Measurements from ENCODE around the gene PHTF2.
A peak's percentile ranks its signal among the peaks of the same experiment; 100 is the strongest.

Gene PHTF2

DNA sequence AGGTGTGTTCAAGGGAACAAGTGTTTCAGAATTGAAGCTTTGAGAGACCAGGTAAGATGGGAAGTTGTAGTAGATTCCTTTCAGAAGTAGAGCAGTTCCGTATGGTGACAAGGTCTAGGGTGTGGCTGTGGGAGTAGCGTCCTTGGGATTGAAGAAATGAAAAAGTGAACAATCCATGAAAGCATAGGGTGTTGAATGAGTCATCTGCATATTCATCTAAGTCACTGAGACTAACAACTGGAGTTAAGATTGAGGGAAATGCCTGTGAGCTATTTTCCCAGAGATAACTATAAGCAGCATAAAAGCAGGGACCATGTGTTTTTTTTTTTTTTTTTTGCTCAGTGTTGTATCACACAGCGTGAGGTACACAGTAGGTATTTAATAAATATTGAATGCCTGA, 134.8 kb downstream of the PHTF2 start:
- DNase-seq (ENCODE audit: low spot score), result peak; percentile 14

DNA sequence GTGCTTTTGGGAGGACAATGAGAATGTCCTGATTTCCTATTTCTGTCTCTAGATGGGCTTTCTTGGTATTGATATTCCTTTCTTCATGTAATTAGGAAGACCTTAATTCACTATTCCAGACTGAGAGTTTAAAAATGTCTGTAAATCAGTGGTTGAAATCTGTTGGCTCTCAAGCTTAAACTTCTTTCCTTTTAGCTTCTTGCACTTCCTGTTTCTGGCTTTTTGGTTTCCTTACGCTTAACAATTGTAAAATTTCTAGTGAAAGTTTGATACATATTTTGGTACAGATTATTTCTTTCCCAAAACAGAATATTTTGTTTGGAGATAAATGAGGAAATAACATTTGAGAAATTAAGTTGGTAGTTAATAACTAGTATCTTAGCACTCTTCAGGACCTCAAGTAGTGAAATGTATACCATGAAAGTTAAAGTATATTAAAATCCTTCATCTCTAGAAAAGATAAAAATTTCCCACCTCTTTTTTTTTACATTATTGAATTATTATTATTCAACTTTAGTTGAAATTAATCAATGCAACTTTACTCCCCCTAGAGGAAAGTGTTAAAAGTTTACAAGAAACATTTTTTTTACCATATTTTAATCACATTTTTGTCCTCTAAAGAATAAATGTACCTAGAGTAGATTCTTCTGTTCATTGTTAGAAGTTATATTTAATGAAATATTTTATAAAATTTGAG, 137.2 kb downstream of the PHTF2 start:
- no peak for DNase-seq (ENCODE audit: low spot score)

DNA sequence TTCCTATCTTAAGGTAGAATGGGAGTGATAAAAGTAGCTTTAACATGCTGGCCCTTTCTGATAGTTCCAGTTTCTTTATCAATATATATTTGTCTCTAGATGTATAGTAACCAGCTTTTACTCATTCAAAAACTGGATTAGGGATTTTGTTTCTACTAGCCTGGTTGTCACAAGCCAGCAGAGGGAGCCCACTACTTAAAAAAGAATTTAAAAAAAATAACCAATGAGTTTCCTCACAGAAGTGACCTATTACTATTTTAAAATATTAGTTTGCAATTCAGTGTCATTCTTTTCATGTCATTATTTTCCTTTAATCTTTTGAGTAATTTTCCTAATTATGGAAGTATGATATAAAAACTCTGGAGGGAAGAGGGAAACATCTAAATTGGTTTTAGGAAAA, 142.1 kb downstream of the PHTF2 start:
- DNase-seq (ENCODE audit: low spot score), result peak; percentile 46

DNA sequence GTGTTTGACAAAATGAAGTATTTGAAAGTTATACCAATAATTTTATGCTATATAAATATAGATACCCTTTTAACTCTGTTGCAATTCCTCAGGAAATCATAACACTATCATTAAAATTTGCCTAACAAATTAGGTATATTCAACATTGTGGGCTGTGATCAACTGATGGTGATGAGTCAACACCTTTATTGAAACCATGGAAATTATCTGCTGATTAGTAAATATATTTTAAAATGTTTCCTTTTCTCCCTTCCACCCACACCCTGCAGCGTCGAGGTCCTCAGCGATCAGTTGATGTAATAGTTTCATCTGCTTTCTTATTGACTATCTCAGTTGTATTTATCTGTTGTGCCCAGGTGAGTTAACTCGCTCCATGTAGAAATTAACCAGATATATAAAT, 143.9 kb downstream of the PHTF2 start:
- DNase-seq (ENCODE audit: low spot score), result no peak

DNA sequence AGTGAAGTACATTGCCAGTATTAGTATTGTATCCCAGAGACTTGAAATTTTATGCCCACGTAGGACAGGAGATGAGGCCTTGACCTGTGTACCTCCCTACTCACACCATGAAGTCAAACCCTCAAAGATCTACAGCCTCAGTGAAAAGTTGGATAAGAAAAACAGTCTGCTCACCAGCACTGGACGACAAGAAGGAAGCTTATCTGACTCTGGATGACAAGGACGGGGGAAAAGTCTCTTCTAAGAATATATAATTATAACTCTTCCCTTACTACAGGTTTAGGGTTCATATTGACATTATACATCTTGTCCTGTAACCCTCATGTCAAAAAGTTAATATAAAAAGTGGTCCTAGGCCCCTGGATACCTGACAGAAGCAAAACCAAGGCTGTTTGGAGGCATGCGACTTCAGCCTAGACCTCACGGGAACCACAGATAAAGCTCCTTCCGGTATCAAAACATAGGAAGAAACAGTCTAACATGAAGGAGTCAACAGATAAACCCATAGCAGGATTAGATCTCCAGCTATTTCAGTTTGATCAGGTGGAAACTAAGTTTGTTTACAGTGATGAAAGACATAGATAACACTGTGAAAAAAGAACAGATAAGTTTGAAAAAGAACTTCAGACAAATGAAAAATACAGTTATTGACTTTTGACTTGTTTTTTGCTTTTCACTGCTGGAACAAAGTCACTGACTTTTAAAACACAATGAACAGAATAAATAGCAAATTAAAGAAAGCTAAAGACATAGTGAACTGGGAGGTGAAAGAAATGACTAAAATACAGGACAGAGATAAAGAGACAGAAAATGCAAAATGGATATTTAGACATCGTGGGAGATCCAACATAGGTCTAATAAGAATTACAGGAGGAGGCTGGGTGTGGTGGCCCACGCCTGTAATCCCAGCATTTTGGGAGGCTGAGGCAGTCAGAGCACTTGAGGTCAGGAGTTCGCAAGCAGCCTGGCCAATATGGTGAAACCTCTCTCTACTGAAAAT, 145.9 kb downstream of the PHTF2 start:
- DNase-seq (ENCODE audit: low spot score), result no peak

DNA sequence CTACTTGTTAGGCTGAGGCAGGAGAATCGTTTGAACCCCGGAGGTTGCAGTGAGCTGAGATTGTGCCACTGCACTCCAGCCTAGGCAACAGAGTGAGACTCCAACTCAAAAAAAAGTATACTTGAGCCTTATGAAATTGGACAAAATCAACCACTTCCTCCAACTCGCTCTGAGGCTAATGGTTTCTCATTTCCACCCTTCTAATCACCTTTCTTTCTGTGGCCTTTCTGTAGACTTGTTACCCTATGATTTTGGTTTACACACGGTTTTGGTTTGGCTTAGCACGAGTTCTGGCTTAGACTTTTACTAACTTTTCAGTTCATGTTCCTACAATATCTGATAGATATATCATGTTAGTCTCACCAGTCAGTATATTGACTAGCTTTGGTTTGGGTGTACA, 152.0 kb downstream of the PHTF2 start:
- no peak for DNase-seq (ENCODE audit: low spot score)

DNA sequence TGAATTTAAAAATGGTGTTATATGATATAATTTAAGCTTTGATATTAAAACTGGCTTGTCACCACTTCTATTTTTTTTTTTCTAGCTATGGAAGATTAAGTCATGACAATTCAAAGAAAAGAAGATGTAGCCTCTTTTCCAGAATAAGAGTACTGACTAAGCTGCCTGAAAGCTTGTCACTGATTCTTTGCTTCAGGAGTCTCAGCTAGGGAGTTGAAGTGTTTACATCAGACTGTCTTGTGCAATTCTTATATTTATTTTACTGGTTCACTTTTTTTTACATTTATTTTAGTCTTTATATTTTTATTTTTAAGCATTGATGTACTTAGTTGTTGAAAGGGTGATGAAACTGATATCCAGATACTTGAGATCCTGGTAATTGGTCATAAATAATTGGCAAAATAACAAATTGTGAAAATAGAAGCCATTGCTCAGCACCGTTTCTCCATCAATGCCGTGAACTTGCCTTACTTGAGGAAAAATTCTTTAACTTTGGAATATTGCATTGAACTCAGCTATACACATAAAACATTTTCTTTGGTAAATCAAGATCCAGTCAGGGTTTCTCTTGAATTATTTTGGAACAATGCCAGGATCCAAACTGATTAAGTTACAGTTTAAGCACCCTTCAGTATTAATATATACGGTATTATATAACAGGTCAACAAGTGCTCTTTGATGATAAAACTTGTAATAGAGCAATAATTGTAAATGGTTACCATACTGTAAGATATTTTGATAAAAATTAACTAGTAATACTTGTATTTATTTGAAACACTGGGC, 156.4 kb downstream of the PHTF2 start:
- DNase-seq (ENCODE audit: low spot score), result no peak

DNA sequence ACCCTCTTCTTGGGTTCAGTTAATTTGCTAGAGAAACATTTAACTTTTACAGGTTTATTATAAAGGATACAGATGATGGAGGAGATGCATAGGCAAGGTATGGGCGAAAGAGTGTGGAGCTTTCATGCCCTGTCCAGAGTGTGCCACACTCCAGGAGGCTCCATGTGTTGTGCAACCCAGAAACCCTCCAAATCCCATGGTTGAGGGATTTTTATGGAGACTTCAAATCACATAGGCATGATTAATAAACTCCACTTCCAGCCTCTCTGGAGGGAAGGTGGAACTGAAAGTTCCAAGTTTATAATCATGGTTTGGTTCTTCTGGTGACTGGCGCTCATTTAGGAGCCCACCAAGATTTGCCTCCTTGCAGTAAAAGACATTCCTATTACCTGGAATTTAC, 159.9 kb downstream of the PHTF2 start:
- no peak for DNase-seq (ENCODE audit: low spot score)

DNA sequence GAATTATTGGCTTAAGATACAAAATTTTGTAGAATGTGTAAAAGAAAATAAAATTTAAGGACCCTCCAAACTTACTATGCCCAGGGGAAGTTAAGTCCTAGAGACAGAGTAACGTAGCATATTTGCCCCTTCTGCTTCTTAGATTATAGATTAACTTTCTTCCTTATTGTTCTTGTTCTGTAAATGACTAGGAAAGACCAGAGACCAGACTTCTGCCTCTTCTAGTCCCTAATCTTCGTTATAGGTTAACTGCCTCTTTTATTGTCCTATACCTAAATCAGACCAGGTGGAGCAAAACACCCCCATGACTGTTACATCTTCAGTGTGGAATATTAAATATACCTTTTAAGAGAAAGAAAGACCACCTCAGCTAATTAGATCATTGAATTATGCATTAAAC, 160.5 kb downstream of the PHTF2 start:
- DNase-seq (ENCODE audit: low spot score), result no peak

DNA sequence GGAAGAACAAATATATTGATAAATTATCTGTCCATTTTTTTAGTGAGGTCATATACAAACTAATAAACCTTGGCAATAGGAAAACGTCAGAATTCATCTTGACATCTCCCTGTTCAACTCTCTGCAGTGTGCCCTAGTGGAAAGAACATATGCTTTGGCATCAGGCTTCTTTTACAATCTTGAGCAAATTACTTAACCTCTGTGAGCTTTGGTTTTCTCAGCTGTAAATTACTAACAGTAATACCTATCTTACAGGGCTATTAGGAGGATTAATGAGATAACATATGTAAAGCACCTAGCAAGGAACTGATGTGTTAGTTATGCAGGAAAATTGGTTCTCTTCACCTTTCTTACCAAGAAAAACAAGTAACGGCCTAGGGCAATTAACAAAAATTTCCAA, 161.8 kb downstream of the PHTF2 start:
- DNase-seq (ENCODE audit: low spot score), result no peak

DNA sequence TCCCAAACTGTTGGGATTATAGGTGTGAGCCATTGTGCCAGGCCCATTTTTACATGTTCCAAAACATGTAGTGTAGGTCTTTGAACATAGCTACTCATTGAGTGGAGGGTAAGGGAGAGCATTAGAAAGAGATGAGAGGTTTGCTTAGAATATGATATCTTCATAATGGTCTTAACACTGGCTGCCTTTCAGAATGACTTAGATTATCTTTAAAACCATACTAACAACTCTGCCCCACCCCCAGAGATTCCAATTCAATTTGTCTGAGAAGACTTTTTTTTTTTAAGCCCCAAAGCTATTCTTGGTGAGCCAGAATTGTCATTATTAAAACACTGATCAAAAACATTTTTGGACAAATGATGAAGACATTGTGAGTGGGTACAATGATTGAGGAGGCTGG, 168.9 kb downstream of the PHTF2 start:
- no peak for DNase-seq (ENCODE audit: low spot score)

DNA sequence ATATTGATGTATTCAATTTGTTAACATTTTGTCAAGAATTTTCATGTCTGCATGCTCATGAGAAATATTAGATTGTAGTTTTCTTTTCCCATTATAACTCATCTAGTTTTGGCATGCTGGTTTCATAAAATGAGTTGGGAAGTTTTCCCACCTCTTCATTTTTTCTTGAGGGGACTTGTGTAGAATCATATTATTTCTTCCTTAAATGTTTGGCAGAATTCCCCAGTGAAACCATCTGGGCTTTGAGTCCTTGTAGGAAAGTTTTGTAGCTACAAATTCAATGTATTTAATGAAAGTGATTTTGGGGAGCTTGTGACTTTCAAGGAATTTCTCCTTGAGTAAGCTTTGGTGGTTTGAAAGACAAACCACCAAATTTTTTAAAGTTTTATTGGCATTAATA, 173.2 kb downstream of the PHTF2 start:
- DNase-seq (ENCODE audit: low spot score), result no peak

DNA sequence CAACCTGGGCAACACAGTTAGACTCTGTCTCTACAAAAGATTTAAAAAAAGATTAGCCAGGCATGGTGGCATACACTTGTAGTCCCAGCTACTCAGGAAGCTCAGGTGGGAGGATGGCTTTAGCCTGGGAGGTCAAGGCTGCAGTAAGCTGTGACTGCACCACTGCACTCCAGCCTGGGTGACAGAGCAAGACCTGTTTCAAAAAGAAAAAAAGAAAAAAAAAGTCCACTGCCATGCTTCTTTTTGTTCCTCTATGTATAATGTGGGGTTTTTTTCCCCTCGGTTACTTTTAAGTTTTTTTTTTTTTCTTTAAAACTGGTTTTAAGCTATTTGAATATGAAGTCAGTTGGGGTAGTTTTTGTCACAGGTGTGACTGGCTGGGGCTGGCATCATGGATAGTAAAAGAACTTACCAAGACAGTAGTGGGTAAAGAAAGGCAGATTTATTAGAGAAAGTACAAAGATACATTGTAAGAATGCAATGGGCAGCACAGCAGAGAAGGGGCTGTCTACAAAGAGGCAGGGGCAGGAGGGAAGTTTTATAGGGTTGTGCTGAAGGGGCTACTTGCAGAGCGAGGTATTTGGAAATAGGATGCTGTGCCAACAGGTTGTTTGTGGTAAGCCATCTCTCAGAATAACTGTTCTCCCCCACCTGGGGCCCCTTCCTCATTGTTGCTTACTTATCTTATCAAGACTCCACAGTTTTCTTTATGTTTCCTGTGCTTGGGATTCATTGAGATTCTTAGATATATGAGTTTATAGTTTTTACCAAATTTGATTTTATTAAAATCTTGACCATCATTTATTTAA, 177.3 kb downstream of the PHTF2 start:
- DNase-seq (ENCODE audit: low spot score), result no peak

DNA sequence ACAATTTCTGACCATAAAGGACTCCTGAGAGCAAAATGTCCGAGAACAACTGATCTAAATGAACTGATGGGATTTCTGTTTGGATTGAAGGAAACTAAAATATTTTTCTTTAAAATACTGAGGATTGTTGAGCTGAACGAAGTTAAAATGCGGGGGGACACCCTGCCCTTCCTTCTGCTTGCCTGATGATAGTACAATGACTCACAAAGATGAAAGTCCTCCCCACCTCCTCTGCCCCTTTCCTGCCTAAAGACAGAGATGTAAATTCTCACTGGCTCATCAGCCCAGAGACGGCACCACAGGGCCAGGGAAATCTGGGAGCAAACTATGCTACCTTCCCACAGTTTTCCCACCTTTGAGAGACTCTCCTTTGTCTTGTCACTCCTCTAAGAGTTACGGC, 180.6 kb downstream of the PHTF2 start:
- DNase-seq (ENCODE audit: low spot score), result no peak

DNA sequence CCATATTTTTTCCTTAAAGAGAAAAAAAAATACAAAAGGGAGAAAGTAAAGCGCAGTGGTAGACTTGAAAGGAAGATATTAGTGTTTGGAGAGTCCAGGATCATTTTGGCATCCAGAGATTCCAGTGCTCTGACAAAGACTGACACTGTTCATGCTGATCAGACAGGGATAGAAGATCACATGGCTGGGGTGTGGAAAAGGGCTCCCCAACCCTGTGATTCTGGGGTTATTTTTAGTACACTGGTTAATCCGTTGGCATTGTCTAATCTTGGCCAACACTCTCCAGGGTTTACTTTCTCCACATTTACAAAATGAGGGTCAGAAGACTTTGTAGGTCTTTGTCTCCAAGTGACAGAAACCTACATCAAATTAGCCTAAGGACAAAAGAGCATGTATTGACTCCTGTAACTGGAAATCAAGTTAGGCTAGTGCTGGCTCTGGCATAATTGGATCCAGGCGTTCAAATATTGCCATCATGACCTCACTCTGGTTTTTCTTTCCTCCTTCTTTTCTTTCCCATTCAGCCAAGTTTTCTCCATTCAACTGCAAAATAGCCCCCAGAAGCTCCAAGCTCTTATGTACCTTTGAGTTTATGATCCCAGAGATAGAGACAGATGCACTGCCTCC, 181.6 kb downstream of the PHTF2 start:
- no peak for DNase-seq (ENCODE audit: low spot score)

DNA sequence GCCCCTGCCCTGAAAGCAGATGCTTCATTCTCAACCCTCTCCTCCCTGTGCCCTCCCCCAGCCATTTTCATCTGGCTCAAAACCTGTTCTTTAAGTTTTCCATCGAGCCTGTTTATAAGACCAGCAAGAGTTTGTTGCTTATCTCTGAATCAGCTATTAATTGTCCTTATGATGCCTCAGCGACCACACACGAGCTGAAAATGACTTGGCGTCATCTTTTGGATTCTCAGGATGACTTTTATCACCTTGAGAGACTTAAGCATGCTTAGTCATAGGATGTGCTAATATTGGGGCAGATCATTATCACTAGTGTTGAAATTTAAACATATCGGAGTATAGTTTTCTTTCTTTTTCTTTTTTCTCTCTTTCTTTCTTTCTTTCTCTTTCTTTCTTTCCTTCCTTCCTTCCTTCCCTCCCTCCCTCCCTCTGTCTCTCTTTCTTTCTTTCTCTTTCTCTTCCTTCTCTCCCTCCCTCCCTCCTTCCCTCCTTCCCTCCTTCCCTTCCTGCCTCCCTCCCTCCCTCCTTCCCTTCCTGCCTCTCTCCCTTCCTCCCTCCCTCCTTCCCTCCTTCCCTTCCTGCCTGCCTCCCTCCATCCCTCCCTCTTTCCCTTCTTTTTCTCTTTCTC, 184.5 kb downstream of the PHTF2 start:
- DNase-seq (ENCODE audit: low spot score), result peak; percentile 25

DNA sequence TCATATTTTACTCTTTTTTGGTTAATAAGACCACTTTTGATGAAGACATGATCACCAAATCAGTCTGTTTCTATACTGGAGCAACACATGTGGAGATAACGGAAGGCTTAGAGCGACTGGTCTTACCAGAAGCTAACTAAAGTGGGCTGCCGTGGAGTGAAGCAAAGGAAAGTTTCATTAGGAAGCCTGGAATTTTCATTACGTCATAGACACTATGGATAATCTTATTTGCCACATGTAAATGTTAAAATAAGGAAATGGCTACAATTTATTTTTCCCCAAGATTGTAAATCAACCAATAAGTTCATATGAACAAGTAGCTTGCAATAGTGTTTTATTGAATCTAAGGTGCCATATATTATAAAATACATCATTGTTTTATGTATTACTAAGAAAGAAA, 185.4 kb downstream of the PHTF2 start:
- no peak for DNase-seq (ENCODE audit: low spot score)

DNA sequence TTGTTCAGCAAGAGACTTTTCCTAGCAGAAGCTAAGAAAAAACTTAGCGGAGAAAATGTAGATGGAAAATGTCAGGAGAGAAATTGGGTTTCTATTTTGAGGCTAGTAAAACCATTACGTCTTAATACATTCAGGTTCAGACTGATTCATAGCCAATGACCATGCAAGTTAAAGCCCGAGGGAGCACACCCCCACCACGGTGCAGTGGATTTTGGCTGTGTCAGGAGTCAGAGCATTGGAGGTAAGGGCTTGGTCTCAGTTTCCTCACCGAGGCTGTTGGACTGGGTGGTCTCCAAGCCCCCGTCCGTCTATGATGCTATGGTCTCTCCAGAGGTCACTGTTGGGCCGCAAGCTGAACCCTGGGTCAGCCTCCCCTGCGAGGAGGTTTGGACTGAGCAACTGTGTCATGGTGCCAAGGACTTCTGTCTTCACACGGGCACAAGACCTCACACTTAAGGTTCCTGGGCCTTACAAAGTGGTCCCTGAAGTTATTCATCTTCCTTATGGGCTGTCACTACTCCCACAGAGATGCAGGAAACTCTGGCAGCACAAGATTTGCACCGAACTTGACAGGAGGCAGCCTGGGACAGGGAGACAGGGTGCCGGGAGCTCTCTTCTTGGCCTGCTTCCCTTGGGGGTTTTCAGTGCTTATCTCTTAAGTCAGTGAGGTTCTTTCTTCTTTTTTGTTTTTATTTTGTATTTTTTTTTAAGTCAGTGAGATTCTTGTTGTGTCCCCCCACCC, 186.8 kb downstream of the PHTF2 start:
- no peak for DNase-seq (ENCODE audit: low spot score)

DNA sequence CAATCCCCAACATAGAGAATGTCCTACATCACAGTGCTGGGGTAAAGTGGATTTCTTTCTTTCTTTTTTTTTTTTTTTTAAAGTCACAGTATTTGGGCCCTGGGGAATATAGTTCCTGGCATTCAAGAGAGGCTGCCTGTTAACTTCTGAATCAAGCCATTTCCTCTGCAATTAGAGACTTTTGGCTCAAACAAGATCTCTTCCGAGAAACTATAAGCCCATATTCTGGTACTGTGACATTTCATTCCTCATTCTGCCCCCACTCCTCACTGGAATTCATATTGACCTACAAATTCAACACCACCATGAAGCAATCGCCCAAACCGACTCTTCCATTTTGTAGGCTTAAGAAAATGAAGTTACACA, 187.4 kb downstream of the PHTF2 start:
- no peak for DNase-seq (ENCODE audit: low spot score)

DNA sequence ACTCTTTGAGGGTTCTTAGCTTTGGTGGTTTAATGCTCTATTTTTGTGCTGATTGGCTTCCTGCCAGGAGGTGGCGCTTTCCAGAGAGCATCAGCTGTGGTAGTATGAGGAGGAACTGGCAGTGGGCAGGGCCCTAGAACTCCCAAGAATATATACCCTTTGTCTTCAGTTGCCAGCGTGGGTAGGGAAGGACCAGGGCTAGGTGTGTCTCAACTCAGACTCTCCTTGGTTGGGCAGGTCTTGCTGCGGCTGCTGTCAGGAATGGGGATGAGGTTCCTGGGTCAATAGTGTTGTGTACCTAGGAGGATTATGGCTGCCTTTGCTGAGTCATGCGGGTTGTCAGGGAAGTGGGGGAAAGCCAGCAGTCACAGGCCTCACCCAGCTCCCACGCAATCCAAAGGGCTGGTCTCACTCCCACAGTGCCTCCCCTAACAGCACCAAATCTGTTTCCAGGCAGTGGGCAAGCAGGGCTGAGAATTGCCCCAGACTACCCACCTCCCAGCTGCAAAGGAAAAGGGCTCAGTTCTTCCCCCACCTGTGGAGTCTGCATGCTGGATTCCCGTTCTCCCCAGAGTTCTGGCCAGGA, 191.5 kb downstream of the PHTF2 start:
- peak; percentile 22 for DNase-seq (ENCODE audit: low spot score)

Measured in kidney tubule cell (primary cell).